ENCODE results near the gene RPL31.

Gene RPL31

GRCh38 chr2:101001691-101002561 is at the start of gene RPL31:
TSS of gene RPL31 (plus strand) at chr2:101002289. CDS start at chr2:101002702, 413 bp downstream.
- DNase-seq (ENCODE audit: low spot score): peak; percentile 96

GRCh38 chr2:100952512-100952911 is 49.6 kb upstream of the RPL31 start:
- DNase-seq (ENCODE audit: low spot score): no peak

DNA sequence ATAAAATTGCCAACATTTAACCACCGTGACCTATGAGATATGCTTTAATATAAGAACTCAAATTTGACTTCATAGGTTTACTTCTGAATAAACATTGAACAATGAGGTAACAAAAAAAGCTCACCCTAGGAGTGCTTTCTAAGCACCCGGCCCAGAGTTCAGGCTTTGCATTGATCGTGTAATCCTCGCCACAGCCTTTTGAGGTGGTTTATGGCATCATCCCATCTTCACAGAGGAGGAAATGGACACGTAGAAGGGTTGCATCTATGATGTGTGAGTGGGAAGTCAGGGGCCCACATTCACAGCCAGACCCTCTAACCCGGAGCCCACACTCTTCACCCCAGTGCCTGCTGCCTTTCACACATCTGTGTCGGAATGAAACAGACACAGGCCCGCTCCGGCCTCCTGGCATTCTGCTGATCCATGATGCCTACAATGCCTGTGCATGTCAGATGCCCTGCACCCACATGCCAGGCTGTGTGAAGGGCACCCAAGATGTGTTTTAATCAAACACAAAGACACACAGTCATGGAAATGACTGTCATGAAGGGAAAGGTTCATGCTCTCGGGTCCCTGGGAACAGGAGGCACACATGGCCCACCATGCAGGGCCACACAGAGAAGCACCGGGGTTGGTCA is 48.6 kb upstream of the RPL31 start:
- no peak for DNase-seq (ENCODE audit: low spot score)

DNA sequence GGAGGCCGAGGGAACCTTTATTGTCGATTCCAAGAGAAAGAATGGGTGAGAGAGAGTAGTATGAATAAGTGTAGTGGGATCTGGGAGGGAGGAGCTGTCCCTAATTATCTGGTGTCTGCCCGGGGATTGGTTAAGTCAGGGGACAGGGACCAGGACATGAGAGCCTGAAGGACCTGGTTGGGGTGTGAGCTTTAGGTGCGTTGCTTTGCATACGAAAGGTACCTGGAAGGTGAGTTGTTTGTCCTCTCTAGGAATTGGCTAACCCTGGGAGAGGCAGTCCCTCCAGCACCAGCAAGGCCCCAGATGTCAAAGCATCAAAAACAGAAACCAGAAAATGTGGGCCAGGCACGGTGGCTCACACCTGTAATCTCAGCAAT is 48.1 kb upstream of the RPL31 start:
- no peak for DNase-seq (ENCODE audit: low spot score)

GRCh38 chr2:100955226-100955625 is 46.9 kb upstream of the RPL31 start:
- DNase-seq (ENCODE audit: low spot score): no peak

GRCh38 chr2:100956081-100956480 is 46.0 kb upstream of the RPL31 start:
- no peak for DNase-seq (ENCODE audit: low spot score)

DNA sequence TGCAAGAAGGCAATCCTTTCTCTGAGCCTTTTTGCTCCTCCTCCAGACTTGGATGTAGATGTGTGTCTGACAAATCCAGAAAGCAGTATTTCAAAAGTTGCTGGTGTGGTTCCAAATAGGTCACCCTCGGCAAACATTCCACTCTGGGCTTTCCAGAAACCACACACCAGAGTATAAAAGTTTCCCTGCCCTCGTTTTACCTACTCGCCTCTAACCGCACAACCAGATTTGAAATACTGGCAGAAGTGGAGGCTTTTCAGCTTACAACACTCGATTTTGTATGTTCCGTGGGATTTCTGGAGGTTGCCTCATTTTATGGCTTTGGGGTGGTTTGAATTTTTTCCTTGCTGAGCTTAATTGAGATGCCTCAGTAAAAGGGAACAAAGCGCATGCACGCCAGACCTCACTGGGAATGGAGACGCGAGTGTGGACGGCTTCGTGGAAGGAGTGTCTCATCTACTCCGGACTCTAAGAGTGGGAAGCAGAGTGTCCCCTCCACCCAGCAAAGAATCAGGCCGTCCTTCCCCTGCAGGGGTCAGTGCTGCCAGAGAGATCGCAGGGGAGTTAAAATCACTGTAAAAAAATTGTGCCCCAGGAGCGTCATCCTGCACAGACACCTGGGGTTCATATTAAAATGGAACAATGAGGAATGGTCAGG is 44.0 kb upstream of the RPL31 start:
- no peak for DNase-seq (ENCODE audit: low spot score)

GRCh38 chr2:100959225-100959880 is 42.7 kb upstream of the RPL31 start:
- no peak for DNase-seq (ENCODE audit: low spot score)

DNA sequence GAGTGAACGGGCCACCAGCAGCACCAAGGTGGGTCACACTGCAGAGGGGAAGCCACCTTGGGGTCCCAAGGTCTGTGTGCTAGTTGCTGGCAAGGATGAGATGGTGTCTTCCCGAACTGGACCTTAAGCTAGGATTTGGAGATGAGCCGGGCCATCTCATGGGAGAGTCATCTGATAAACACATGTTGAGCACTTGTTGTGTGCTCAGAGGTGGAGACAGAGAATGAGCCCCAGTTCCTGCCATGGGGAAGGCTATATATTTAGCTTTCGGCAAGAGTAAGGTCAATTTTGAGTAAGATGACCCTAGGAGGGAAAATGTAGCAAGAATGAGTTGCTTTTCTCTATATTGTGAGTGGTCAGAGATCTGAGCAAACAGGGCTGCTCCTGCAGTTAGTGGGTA is 41.4 kb upstream of the RPL31 start:
- DNase-seq (ENCODE audit: low spot score): no peak

DNA sequence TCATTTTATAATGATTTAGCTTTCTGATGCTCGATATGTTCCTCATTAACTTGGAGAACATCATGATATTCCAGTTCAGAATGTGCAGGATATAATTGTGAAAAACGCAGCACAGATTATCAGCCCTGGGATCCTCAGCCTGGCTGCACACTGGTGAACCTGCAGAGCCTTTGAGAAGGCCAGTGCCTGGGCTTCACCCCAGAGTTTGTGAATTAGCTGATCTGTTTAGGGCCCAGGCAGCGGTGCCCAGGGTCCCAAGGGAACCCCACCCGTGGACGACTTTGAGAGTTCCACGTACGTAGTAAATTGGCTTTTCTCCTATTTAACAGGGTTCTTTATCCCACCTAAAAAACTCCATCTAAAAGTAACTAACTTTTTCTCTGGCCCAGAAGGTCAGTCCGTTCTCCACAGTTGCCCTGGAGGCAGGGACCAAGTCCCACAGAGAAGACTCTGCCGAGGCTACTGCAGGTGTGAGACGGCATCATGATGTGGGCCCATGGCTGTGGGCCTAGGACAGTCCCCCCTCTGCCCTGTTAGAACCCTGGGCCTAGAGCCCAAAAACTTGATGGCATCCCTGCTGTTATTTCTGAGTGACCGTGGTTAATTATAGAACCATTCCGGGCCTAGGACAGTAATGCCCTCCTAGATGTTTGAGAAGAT is 39.6 kb upstream of the RPL31 start:
- no peak for DNase-seq (ENCODE audit: low spot score)

- DNase-seq (ENCODE audit: low spot score): no peak
Observed at GRCh38 chr2:100963026-100963375, 39.1 kb upstream of the RPL31 start.

- DNase-seq (ENCODE audit: low spot score): no peak
Observed at GRCh38 chr2:100964222-100964621, 37.9 kb upstream of the RPL31 start.

DNA sequence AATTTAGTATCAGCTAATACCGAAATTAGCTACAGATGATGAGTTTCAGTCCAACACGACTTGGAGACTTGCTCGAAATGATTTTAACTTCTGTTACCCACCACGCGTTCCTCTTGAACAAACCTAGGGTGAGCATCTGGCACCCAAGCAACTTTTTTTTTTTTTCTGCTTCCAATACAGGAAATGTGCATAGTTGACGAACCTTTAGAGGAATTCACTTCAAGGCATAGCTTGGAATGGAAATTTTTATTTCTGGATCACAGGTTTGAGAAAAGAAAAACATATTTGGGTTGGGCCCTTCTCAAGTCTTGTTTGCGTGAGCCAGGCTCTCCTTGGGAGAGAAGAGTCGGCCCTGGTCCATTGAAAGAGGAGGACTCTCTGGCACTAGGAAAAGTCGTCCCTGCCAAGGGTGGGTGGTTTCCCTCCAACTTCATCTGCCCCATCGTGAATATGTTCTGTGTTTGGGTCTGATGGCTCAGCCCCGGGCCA is 37.4 kb upstream of the RPL31 start:
- DNase-seq (ENCODE audit: low spot score): no peak

- no peak for DNase-seq (ENCODE audit: low spot score)
Observed at GRCh38 chr2:100965596-100965995, 36.5 kb upstream of the RPL31 start.

GRCh38 chr2:100967716-100968115 is 34.4 kb upstream of the RPL31 start:
- DNase-seq (ENCODE audit: low spot score): no peak

- no peak for DNase-seq (ENCODE audit: low spot score)
Observed at GRCh38 chr2:100968146-100969145, 33.6 kb upstream of the RPL31 start.

- no peak for DNase-seq (ENCODE audit: low spot score)
Observed at GRCh38 chr2:100969998-100970397, 32.1 kb upstream of the RPL31 start.

- DNase-seq (ENCODE audit: low spot score): no peak
Observed at GRCh38 chr2:100971221-100971620, 30.9 kb upstream of the RPL31 start.

GRCh38 chr2:100972452-100972851 is 29.6 kb upstream of the RPL31 start:
- no peak for DNase-seq (ENCODE audit: low spot score)

GRCh38 chr2:100974712-100975520 is 27.2 kb upstream of the RPL31 start:
- DNase-seq (ENCODE audit: low spot score): no peak
